HCT116 (cell line): Measurements from ENCODE around the gene SRCAP. TPM values are rescaled to one million over a fixed set of nuclear protein-coding genes. Genes with fewer than 3 reads are reported as not detected.

Experiments
- ATAC-seq: fragments of 200-7000 bp; cut with Tn5 transposase; 2 replicates; pipeline ENCODE4 v1.9.1; 2020; ENCODE audit warnings: mild to moderate bottlenecking, moderate library complexity
- BruUV-seq: library from RNA; stranded (reverse); fragments of 400-500 nt; replicated peaks from 2 replicates; lab custom pipeline; 2021; lab: Mats Ljungman, UMichigan
- CTCF ChIA-PET: fragments of 300-600 bp; sonication (Branson Sonifier 250); formaldehyde crosslinking; loops from one replicate; lab custom pipeline; 2021; ENCODE audit warnings: antibody characterized with exemption; lab: Charles Lee
- POLR2A ChIA-PET: fragments of 300-600, 350-600 bp; sonication (Branson Sonifier 250); formaldehyde crosslinking; loops from one replicate; lab custom pipeline; 2021; ENCODE audit warnings: antibody characterized with exemption; lab: Charles Lee
- RAD21 ChIA-PET, 2 experiments: fragments of 300-600 bp; sonication (Branson Sonifier 250); formaldehyde crosslinking; loops; one replicate each; lab custom pipeline; 2023; ENCODE audit warnings: low total read pairs in 2 of 2; ENCODE audit not compliant: uncharacterized antibody in 2 of 2, unreplicated experiment in 2 of 2, low non-redundant PET in 1 of 2; lab: Charles Lee
- DNase-seq: peaks from one replicate; pipeline ENCODE4 v3.0.0-alpha.2; 2010; ENCODE audit warnings: low read depth, low spot score
- H2AFZ ChIP-seq: fragments of 200-600 bp; shearing (Covaris generic), sonication (generic); 2 replicates; pipeline ENCODE4 v1.6.1; 2017; ENCODE audit warnings: low read depth, mixed run types, mixed read lengths, antibody characterized with exemption, low read length; ENCODE audit not compliant: poor library complexity, severe bottlenecking
- H3K27ac ChIP-seq: 2 replicates; pipeline ENCODE4 v1.5.1; 2012; ENCODE audit warnings: low read depth, low read length
- H3K27me3 ChIP-seq: fragments of 200-600 bp; sonication (generic); 2 replicates; pipeline ENCODE4 v1.6.1; 2016; ENCODE audit warnings: mixed run types, low read length, mixed read lengths; ENCODE audit not compliant: insufficient read depth
- H3K36me3 ChIP-seq, 2 experiments: fragments of 200-500 bp in 1 of 2; fragments of 200-600 bp in 1 of 2; sonication (Bioruptor generic) in 1 of 2; sonication (generic) in 1 of 2; 2 replicates each; pipeline versions ENCODE4 v1.5.1 to v1.6.1; 2014 to 2016; ENCODE audit warnings: low read length in 2 of 2, inconsistent platforms in 1 of 2, mixed read lengths in 1 of 2, mixed run types in 1 of 2; ENCODE audit not compliant: insufficient read depth in 2 of 2, control insufficient read depth in 1 of 2
- H3K4me1 ChIP-seq, 2 experiments: fragments of 200-600 bp in 1 of 2; sonication (generic) in 1 of 2; 2 replicates each; pipeline versions ENCODE4 v1.5.1 to v1.6.1; 2012 to 2017; ENCODE audit warnings: low read length in 2 of 2, inconsistent platforms in 1 of 2, mild to moderate bottlenecking in 1 of 2, mixed read lengths in 1 of 2, mixed run types in 1 of 2, moderate library complexity in 1 of 2; ENCODE audit not compliant: insufficient read depth in 2 of 2, control insufficient read depth in 1 of 2
- H3K4me2 ChIP-seq: fragments of 200-600 bp; sonication (generic); 2 replicates; pipeline ENCODE4 v1.6.1; 2017; ENCODE audit warnings: mixed run types, low read length, mixed read lengths
- H3K4me3 ChIP-seq, 2 experiments: fragments of 200-600 bp in 1 of 2; sonication (generic) in 1 of 2; replicated peaks in 1 of 2; 2 replicates each; pipeline ENCODE4 v1.5.1; 2011 to 2016; ENCODE audit warnings: low read length in 2 of 2, control low read depth in 1 of 2, low read depth in 1 of 2, mild to moderate bottlenecking in 1 of 2, mixed read lengths in 1 of 2, mixed run types in 1 of 2
- H3K79me2 ChIP-seq: fragments of 200-600 bp; sonication (generic); 2 replicates; pipeline ENCODE4 v1.6.1; 2017; ENCODE audit warnings: mild to moderate bottlenecking, mixed run types, low read length, moderate library complexity, mixed read lengths; ENCODE audit not compliant: insufficient read depth
- H3K9ac ChIP-seq: fragments of 200-600 bp; sonication (generic); 2 replicates; pipeline ENCODE4 v1.6.1; 2016; ENCODE audit warnings: low read length, mixed read lengths
- H3K9me2 ChIP-seq: fragments of 200-600 bp; sonication (generic), shearing (Covaris generic); 2 replicates; pipeline ENCODE4 v1.6.1; 2017; ENCODE audit warnings: mixed run types, mild to moderate bottlenecking, moderate library complexity; ENCODE audit not compliant: insufficient read depth
- H3K9me3 ChIP-seq, 2 experiments: fragments of 200-500 bp in 1 of 2; fragments of 200-600 bp in 1 of 2; sonication (Bioruptor generic) in 1 of 2; sonication (generic) in 1 of 2; 2 replicates each; pipeline ENCODE4 v1.6.1; 2014 to 2017; ENCODE audit warnings: low read length in 2 of 2, mixed read lengths in 2 of 2, inconsistent platforms in 1 of 2, low read depth in 1 of 2, mild to moderate bottlenecking in 1 of 2, mixed run types in 1 of 2, moderate library complexity in 1 of 2; ENCODE audit not compliant: control insufficient read depth in 1 of 2, insufficient read depth in 1 of 2
- H4K20me1 ChIP-seq: fragments of 200-600 bp; sonication (generic), shearing (Covaris generic); 2 replicates; pipeline ENCODE4 v1.6.1; 2017; ENCODE audit warnings: mixed run types, mild to moderate bottlenecking, moderate library complexity; ENCODE audit not compliant: insufficient read depth
- CEBPB ChIP-seq: IDR thresholded peaks from 2 replicates; pipeline ENCODE4 v1.6.1; 2012; ENCODE audit warnings: low read depth
- EGR1 ChIP-seq: IDR thresholded peaks from 2 replicates; pipeline ENCODE4 v1.6.1; 2012; ENCODE audit warnings: low read depth
- ELF1 ChIP-seq: IDR thresholded peaks from 2 replicates; pipeline ENCODE4 v1.6.1; 2012; ENCODE audit warnings: low read depth, borderline replicate concordance
- FOSL1 ChIP-seq: IDR thresholded peaks from 2 replicates; pipeline ENCODE4 v1.6.1; 2012; ENCODE audit warnings: low read depth
- POLR2A ChIP-seq: IDR thresholded peaks from 2 replicates; pipeline ENCODE4 v1.7.0; 2011; ENCODE audit warnings: borderline replicate concordance; ENCODE audit not compliant: insufficient read depth, insufficient read length; ENCODE audit errors: extremely low read depth
- RAD21 ChIP-seq: IDR thresholded peaks from 2 replicates; pipeline ENCODE4 v1.6.1; 2012; ENCODE audit warnings: low read depth, mild to moderate bottlenecking
- SIN3A ChIP-seq: IDR thresholded peaks from 2 replicates; pipeline ENCODE4 v1.6.1; 2012; ENCODE audit warnings: low read depth
- SP1 ChIP-seq: IDR thresholded peaks from 2 replicates; pipeline ENCODE4 v1.6.1; 2012; ENCODE audit warnings: low read depth
- TCF7L2 ChIP-seq: IDR thresholded peaks from 2 replicates; pipeline ENCODE4 v1.7.0; 2011; ENCODE audit warnings: borderline replicate concordance, inconsistent platforms; ENCODE audit not compliant: insufficient read depth, insufficient read length; ENCODE audit errors: extremely low read depth
- YY1 ChIP-seq: IDR thresholded peaks from 2 replicates; pipeline ENCODE4 v1.6.1; 2011; ENCODE audit warnings: low read length, low read depth, moderate library complexity, mild to moderate bottlenecking; ENCODE audit not compliant: insufficient replicate concordance; ENCODE audit errors: extremely low read depth
- intact Hi-C: fragments of 100-400 bp; cut with micrococcal nuclease; formaldehyde crosslinking; loops from 2 replicates; pipeline ENCODE4 v1.10.0; 2022
- total RNA-seq: library from RNA; stranded (reverse); gene quantifications from one replicate; pipeline ENCODE4 v1.2.1, GENCODE V29; 2021; ENCODE audit not compliant: unreplicated experiment
- TF ChIP-seq, protein P1 (sequence below), 3 experiments: fragments of 200-600 bp in 1 of 3; sonication (generic) in 1 of 3; IDR thresholded peaks in 2 of 3; conservative IDR thresholded peaks in 1 of 3; 2 replicates each; pipeline ENCODE4 v1.5.1; 2012 to 2017; ENCODE audit warnings: low read depth in 2 of 3, low read length in 2 of 3, antibody characterized with exemption in 1 of 3, borderline replicate concordance in 1 of 3, control low read depth in 1 of 3, mild to moderate bottlenecking in 1 of 3, mixed read lengths in 1 of 3, mixed run types in 1 of 3, moderate library complexity in 1 of 3; ENCODE audit not compliant: insufficient read depth in 1 of 3
- TF ChIP-seq, protein P2 (sequence below): IDR thresholded peaks from 2 replicates; pipeline ENCODE4 v1.6.1; 2012

The SRCAP gene
- total RNA-seq, 1 experiment from 2014 or later: 59.6 TPM

DNA sequence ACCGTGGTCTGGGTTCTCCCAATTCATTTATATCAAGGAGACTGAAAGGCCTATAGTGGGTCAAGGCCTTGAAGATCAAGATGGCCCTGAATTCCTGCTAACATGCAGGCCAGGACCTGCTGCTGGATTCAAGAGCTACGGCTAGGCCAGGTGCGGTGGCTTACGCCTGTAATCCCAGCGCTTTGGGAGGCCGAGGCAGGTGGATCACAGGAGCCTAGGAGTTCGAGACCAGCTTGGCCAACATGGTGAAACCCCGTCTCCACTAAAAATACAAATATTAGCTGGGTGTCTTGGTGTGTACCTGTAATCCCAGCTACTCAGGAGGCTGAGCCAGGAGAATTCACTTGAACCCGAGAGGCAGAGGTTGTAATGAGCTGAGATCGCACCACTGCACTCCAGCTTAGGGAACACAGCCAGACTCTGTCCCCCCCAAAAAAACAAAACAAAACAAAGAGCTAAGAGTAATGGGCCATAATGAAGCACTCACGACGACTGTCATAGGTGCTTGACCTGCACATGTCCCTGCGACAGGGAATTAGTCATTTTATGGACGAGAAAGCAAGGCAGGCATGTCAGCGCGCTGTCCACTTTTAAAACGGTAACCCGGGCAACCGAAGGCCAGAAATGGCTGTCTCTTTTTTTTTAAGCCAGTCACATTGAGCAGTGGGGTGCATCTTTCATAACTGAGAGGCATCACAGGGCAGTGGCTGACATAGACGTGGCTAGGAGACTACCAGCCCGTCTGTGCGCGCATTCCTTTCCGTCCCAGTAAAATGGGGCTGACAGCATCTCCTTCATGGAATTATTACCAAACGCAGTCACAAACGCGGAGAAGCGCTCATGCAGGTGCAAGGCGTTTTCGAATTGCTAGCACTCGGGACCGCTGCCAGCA lies 41.8 kb upstream of the SRCAP start:
- intact Hi-C loops: no loop called here
- DNase-seq: no peak
- Histone ChIP-seq H3K27me3 (no peaks in the 10 kb centered on the region), H2AFZ (no peak overlapping the region), H3K4me2 (peak overlapping the region; percentile 80), H3K4me3 (peak overlapping the region; percentile 53 to 94)
- RAD21 ChIA-PET: no interaction called here
- TSS peak; percentile 77 for BruUV-seq
- TF ChIP-seq YY1 (no peak), SP1 (no peak), ELF1 (no peak), EGR1 (no peak), POLR2A (no peak), SIN3A (no peak), RAD21 (no peak), CEBPB (no peak), FOSL1 (no peak), TCF7L2 (no peak)
- TF ChIP-seq, protein P1, sequence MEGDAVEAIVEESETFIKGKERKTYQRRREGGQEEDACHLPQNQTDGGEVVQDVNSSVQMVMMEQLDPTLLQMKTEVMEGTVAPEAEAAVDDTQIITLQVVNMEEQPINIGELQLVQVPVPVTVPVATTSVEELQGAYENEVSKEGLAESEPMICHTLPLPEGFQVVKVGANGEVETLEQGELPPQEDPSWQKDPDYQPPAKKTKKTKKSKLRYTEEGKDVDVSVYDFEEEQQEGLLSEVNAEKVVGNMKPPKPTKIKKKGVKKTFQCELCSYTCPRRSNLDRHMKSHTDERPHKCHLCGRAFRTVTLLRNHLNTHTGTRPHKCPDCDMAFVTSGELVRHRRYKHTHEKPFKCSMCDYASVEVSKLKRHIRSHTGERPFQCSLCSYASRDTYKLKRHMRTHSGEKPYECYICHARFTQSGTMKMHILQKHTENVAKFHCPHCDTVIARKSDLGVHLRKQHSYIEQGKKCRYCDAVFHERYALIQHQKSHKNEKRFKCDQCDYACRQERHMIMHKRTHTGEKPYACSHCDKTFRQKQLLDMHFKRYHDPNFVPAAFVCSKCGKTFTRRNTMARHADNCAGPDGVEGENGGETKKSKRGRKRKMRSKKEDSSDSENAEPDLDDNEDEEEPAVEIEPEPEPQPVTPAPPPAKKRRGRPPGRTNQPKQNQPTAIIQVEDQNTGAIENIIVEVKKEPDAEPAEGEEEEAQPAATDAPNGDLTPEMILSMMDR (IDR thresholded peaks at IDR 0.05 in 2 of 3, conservative IDR thresholded peaks at IDR 0.05 in 1 of 3; ENCODE audit: borderline replicate concordance in 1 of 3, insufficient read depth in 1 of 3, low read depth in 2 of 3, low read length in 2 of 3): no peak
- TF ChIP-seq, protein P2, sequence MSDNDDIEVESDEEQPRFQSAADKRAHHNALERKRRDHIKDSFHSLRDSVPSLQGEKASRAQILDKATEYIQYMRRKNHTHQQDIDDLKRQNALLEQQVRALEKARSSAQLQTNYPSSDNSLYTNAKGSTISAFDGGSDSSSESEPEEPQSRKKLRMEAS: no peak
- TF ChIP-seq, all 23 proteins: peak for 0
- Histone ChIP-seq H3K9me3 (no peaks in the 10 kb centered on the region), H3K4me1 (peaks cover 20 to 28% of the 10 kb centered on the region in 2 experiments), H3K36me3 (peaks cover 13 to 27% of the 10 kb centered on the region in 2 experiments), H3K9me2 (no peaks in the 10 kb centered on the region), H3K79me2 (peaks cover 35% of the 10 kb centered on the region), H4K20me1 (no peaks in the 10 kb centered on the region), H3K27ac (peak overlapping the region; percentile 97), H3K9ac (peak overlapping the region; percentile 90)
- ChIA-PET CTCF (interaction anchor here (0.7 kb wide), 1 partner anchor 228 kb away, joined by 3 read pairs; the partner anchor contains the start of gene DCTPP1), POLR2A (interaction anchor here (0.9 kb wide), 1 partner anchor 13 kb away, joined by 3 read pairs; no protein-coding TSS in a partner anchor)
- peak; percentile 0; the same call in 1 of the 2 replicates for ATAC-seq
